Peyer's patch (tissue), 4 donors: ENCODE measurements around the gene DNAJC24.

Source experiments
- CTCF ChIP-seq, 6 experiments: fragments of 450-650 bp in 4 of 6; fragments of 200-600 bp in 2 of 6; sonication (generic) in 1 of 6; IDR thresholded peaks; one replicate each; pipeline ENCODE4 v1.5.1; 2017 to 2019; ENCODE audit warnings: antibody characterized with exemption in 6 of 6, mild to moderate bottlenecking in 3 of 6, moderate library complexity in 1 of 6
- POLR2A ChIP-seq, 2 donors: fragments of 450-650 bp; IDR thresholded peaks; one replicate each; pipeline ENCODE4 v1.5.1; 2017; ENCODE audit warnings: antibody characterized with exemption in 2 of 2, mild to moderate bottlenecking in 2 of 2, moderate library complexity in 2 of 2

GRCh38 chr11:31443802-31444201, 74.1 kb downstream of the DNAJC24 start:
- TF ChIP-seq POLR2A (IDR thresholded peaks at IDR 0.05) (no peak), CTCF (IDR thresholded peaks at IDR 0.05) (no peak)
